Measurements from ENCODE around the gene LIME1. TPM values are rescaled to one million over a fixed set of nuclear protein-coding genes. Genes with fewer than 3 reads are reported as not detected.

The LIME1 gene
- total and polyA plus RNA-seq, 10 of the 15 experiments (the other 5 are each of a cell fraction or from before 2014, with no cell fraction given) = 0.35 to 154 (median 49.9) TPM

DNA sequence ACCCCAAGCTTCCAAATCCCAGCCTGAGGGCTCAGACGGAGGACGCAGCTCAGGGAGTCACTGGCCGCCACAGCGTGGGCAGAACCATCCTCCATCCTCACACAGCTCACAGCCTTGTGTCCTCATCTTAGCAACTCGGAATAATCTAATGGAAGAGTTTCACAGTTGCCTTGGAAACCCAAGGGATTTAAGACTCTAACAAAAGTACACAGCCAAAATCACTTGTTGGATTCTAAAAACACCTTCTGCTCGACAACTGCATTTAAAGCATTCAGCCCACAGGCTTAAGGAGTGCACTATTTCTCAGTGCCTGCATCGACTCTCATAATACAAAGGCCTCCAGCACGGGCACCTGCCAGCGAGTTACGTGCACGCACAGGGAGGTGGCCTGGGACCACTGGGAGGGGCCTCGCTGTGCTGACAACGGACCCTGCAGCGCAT lies 49.2 kb downstream of the LIME1 start:
- Histone ChIP-seq H2AFZ (ENCODE audit: control insufficient read depth, low read depth, low read length) (no peak overlapping the region), H3K79me2 (ENCODE audit: control insufficient read depth, insufficient read depth, low read length) (no peaks in the 10 kb centered on the region), H3K36me3 (ENCODE audit: control insufficient read depth in 2 of 2, insufficient read depth in 2 of 2, low read length in 1 of 2) (no peaks in the 10 kb centered on the region), H3K4me3 (no peak overlapping the region), H3K4me1 (ENCODE audit: control insufficient read depth, insufficient read depth, low read length) (peaks cover 8% of the 10 kb centered on the region), H3K4me2 (ENCODE audit: control insufficient read depth, insufficient read depth) (no peak overlapping the region), H3K9me3 (replicated peaks; ENCODE audit: control insufficient read depth, insufficient read depth, low read length) (no peaks in the 10 kb centered on the region), H3K27me3 (replicated peaks in 1 of 2; ENCODE audit: control insufficient read depth in 2 of 2, insufficient read depth in 2 of 2, low read length in 1 of 2) (no peaks in the 10 kb centered on the region), H3K27ac (ENCODE audit: control insufficient read depth, insufficient read depth) (no peak overlapping the region), H3K9ac (ENCODE audit: control insufficient read depth, insufficient read depth, low read length) (no peak overlapping the region), H4K20me1 (ENCODE audit: control insufficient read depth, insufficient read depth) (no peaks in the 10 kb centered on the region)
- BruUV-seq (replicated peaks) = no TSS peak
- POLR2A ChIA-PET = interaction anchor here (1.4 kb wide), 1 partner anchor 73 kb away, joined by 5 read pairs; no protein-coding TSS in a partner anchor
- CTCF ChIA-PET = interaction anchor here (0.6 to 4.2 kb wide), 21 partner anchors 8 to 335 kb away, joined by 3 to 38 read pairs (median 4); partner anchors contain the start of genes ARFRP1, PTK6, TPD52L2 and ZGPAT
- ATAC-seq = no peak
- TF ChIP-seq POU2F2 (IDR thresholded peaks at IDR 0.05; ENCODE audit: borderline replicate concordance, low read depth, low read length) = no peak
- no peak for TF ChIP-seq HCFC1 (IDR thresholded peaks at IDR 0.05; ENCODE audit: low read length)
- no peak for TF ChIP-seq HDAC6 (IDR thresholded peaks at IDR 0.05; ENCODE audit: unreplicated experiment)
- no peak for TF ChIP-seq KDM1A (IDR thresholded peaks at IDR 0.05; ENCODE audit: borderline replicate concordance)
- in situ Hi-C loops (cut with MboI) = no loop called here
- no peak for FAIRE-seq
- 57% methylated on average over 14 of the region's 14 CpGs for WGBS (ENCODE audit: insufficient coverage, insufficient replicate concordance, low lambda C conversion rate, missing lambda C conversion rate)
- DNase-seq (ENCODE audit: low read depth, low spot score) = no peak
- intact Hi-C loops (cut with micrococcal nuclease; ENCODE audit: unreplicated experiment) = loop anchor here (2.0 kb wide), 3 partner anchors 79 to 87 kb away; partner anchors contain the start of genes ARFRP1 and TPD52L2
- RAD21 ChIA-PET (ENCODE audit: unreplicated experiment) = interaction anchor here (0.6 to 2.3 kb wide), 6 partner anchors 68 to 296 kb away, joined by 3 to 18 read pairs (median 8); partner anchors contain the start of gene TPD52L2
- SMC1A ChIA-PET (ENCODE audit: uncharacterized antibody, unreplicated experiment) = interaction anchor here (0.7 to 4.0 kb wide), 9 partner anchors 9 to 111 kb away, joined by 3 to 19 read pairs (median 4); partner anchors contain the start of genes ARFRP1, TPD52L2 and ZGPAT

DNA sequence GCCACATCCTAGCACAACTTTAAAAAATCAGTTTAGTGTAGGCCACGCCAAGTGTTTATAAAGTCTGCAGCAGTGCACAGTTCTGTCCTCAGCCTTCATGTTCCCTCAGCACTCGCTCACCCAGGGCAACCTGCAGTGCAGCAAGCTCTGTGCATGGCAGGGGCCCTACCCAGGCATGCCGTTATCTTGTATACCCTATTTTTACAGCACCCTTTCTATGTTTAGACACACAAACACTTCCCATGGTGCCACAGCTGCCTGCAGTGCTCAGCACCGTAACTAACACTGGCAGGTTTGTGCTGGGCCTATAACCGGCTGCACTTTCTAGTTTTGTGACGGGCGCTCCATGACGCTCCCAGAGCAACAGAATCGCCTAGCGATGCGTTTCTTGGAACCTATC lies 50.8 kb downstream of the LIME1 start:
- ChIA-PET RAD21 (ENCODE audit: unreplicated experiment) (interaction anchor here (1.6 to 2.3 kb wide), 2 partner anchors 71 to 249 kb away, joined by 8 to 13 read pairs; no protein-coding TSS in a partner anchor), POLR2A (no interaction called here), CTCF (interaction anchor here (0.6 to 4.2 kb wide), 10 partner anchors 10 to 333 kb away, joined by 3 to 38 read pairs (median 4); partner anchors contain the start of gene TPD52L2), SMC1A (ENCODE audit: uncharacterized antibody, unreplicated experiment) (interaction anchor here (1.2 to 1.6 kb wide), 2 partner anchors 80 to 333 kb away, joined by 3 to 5 read pairs; no protein-coding TSS in a partner anchor)
- DNase-seq (ENCODE audit: low read depth, low spot score) (no peak), ATAC-seq (no peak), FAIRE-seq (no peak)
- no TSS peak for BruUV-seq (replicated peaks)
- no peaks in the 10 kb centered on the region for H3K27me3 ChIP-seq (replicated peaks in 1 of 2; ENCODE audit: control insufficient read depth in 2 of 2, insufficient read depth in 2 of 2, low read length in 1 of 2)
- H3K79me2 ChIP-seq (ENCODE audit: control insufficient read depth, insufficient read depth, low read length) = no peaks in the 10 kb centered on the region
- H3K27ac ChIP-seq (ENCODE audit: control insufficient read depth, insufficient read depth) = no peak overlapping the region
- no peak overlapping the region for H3K4me3 ChIP-seq
- H3K4me1 ChIP-seq (ENCODE audit: control insufficient read depth, insufficient read depth, low read length) = peaks cover 1% of the 10 kb centered on the region; the same call in 1 of the 2 replicates
- H3K36me3 ChIP-seq (ENCODE audit: control insufficient read depth in 2 of 2, insufficient read depth in 2 of 2, low read length in 1 of 2) = no peaks in the 10 kb centered on the region
- no peak overlapping the region for H3K4me2 ChIP-seq (ENCODE audit: control insufficient read depth, insufficient read depth)
- H4K20me1 ChIP-seq (ENCODE audit: control insufficient read depth, insufficient read depth) = no peaks in the 10 kb centered on the region
- in situ Hi-C loops (cut with MboI) (no loop called here), intact Hi-C loops (cut with micrococcal nuclease; ENCODE audit: unreplicated experiment) (loop anchor here (2.0 kb wide), 3 partner anchors 77 to 89 kb away; partner anchors contain the start of genes ARFRP1 and TPD52L2)
- TF ChIP-seq, protein P1, sequence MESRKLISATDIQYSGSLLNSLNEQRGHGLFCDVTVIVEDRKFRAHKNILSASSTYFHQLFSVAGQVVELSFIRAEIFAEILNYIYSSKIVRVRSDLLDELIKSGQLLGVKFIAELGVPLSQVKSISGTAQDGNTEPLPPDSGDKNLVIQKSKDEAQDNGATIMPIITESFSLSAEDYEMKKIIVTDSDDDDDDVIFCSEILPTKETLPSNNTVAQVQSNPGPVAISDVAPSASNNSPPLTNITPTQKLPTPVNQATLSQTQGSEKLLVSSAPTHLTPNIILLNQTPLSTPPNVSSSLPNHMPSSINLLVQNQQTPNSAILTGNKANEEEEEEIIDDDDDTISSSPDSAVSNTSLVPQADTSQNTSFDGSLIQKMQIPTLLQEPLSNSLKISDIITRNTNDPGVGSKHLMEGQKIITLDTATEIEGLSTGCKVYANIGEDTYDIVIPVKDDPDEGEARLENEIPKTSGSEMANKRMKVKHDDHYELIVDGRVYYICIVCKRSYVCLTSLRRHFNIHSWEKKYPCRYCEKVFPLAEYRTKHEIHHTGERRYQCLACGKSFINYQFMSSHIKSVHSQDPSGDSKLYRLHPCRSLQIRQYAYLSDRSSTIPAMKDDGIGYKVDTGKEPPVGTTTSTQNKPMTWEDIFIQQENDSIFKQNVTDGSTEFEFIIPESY (IDR thresholded peaks at IDR 0.05) = no peak
- TF ChIP-seq, protein P2, sequence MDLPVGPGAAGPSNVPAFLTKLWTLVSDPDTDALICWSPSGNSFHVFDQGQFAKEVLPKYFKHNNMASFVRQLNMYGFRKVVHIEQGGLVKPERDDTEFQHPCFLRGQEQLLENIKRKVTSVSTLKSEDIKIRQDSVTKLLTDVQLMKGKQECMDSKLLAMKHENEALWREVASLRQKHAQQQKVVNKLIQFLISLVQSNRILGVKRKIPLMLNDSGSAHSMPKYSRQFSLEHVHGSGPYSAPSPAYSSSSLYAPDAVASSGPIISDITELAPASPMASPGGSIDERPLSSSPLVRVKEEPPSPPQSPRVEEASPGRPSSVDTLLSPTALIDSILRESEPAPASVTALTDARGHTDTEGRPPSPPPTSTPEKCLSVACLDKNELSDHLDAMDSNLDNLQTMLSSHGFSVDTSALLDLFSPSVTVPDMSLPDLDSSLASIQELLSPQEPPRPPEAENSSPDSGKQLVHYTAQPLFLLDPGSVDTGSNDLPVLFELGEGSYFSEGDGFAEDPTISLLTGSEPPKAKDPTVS (IDR thresholded peaks at IDR 0.05; ENCODE audit: low read depth, low read length) = no peak
- TF ChIP-seq FOXK2 (IDR thresholded peaks at IDR 0.05) (no peak), SMC3 (IDR thresholded peaks at IDR 0.05; ENCODE audit: borderline replicate concordance, low read length) (no peak), EP300 (IDR thresholded peaks at IDR 0.05; ENCODE audit: borderline replicate concordance in 1 of 2, control insufficient read depth in 1 of 2, low read depth in 2 of 2, low read length in 2 of 2) (no peak), POLR2A (IDR thresholded peaks at IDR 0.05; ENCODE audit: low read depth, low read length) (no peak)
- no peak overlapping the region for H2AFZ ChIP-seq (ENCODE audit: control insufficient read depth, low read depth, low read length)
- no peak overlapping the region for H3K9ac ChIP-seq (ENCODE audit: control insufficient read depth, insufficient read depth, low read length)
- H3K9me3 ChIP-seq (replicated peaks; ENCODE audit: control insufficient read depth, insufficient read depth, low read length) = no peaks in the 10 kb centered on the region
- WGBS (ENCODE audit: insufficient coverage, insufficient replicate concordance, low lambda C conversion rate, missing lambda C conversion rate) = 54% methylated on average over 11 of the region's 11 CpGs

All from GM12878 (cell line).